ENCODE measurements around the gene CAPZA2. TPM values are rescaled to one million over a fixed set of nuclear protein-coding genes. Genes with fewer than 3 reads are reported as not detected.
A peak's percentile ranks its signal among the peaks of the same experiment; 100 is the strongest.

The CAPZA2 gene
- total RNA-seq, 1 donor from 2014 or later = 371 TPM

DNA sequence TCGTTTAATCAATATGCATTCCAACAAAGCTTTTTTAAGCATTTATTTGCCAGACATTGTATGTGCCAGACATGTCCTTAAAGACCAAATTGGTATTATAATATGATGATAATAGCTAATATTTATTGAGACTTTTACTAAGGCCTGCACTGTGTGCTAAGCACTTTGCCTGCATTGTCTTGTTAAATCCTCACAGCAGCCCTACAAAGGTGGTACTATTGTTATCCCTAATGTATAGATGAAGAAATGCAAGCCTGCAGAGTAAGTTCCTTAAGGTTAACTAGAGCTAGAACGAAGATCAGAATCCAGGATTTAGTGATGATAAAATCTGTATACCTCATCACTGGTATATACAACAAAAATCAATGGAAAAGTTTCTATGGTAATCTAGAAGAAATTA lies 5.3 kb upstream of the CAPZA2 start:
- DNase-seq = no peak
- ATAC-seq = no peak
- intact Hi-C loops (cut with micrococcal nuclease) = no loop called here

DNA sequence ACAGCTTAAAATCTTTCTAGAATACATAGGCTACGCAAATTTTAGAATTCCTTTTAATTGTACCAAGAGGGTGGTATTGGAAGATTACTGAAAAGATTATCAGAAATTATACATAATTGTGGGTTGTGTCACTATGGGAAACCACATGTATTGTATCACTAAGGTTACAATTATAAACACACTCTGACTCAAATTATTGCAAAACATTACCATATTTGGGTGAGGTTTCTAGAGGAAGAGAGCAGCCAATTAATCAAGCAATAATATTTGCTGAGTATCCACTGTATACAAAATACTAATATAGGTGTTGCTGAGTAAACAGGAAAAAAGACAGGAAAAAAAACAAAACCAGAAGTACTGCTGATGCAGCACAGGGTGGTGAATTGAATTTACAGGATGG lies 3.1 kb upstream of the CAPZA2 start:
- ATAC-seq = no peak
- DNase-seq = no peak
- intact Hi-C loops (cut with micrococcal nuclease) = no loop called here

DNA sequence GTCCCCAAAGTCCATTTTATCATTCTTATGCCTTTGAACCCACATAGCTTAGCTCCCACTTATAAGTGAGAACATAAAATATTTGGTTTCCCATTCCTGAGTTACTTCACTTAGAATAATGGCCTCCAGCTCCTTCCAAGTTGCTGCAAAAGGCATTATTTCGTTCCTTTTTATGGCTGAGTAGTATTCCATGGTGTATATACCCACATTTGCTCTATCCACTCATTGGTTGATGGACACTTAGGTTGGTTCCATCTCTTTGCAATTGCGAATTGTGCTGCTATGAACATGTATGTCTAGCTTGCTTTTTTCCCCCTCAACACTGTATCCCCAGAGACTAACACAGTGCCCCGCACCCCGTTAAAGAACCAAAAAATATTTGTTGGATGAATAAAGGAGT lies 670 bp upstream of the CAPZA2 start:
- intact Hi-C loops (cut with micrococcal nuclease) = no loop called here
- DNase-seq (no peak), ATAC-seq (no peak)

DNA sequence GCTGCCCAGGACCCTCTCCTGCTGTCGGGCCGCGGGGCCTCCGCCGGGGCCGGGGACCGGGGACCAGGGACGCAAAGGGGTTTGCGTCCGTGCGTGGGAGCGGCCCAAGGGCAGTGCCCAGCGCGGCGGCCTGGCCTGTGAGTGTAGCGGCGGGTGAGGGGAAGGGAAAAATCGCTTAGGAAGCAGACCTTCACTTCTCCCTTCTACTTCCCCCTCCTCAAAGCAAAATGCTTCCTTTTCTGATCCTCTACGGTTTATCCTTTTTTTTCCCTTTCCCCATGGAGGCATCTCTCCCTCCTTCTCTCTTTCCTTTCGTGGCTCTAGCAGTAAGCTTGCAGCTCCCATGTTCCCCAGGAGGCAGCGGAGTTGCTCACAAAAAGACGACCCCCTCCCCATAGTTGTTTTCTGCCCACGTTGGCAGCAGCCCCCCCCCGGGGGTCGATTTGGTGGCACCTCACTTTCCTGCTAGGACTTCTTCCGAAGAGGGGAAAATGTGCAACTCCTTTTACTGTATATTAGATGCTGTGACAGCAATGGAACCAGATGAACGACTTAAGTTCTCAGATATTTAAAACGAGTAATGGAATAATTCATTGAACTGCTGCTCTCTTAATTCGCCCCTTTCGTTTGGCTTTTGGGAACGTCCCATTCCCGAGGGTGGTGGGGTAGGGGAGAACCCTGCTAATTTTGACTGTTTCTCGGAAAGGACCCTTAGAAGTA lies 724 bp downstream of the CAPZA2 start:
- DNase-seq = no peak
- intact Hi-C loops (cut with micrococcal nuclease) = no loop called here
- peak; percentile 5 for ATAC-seq

DNA sequence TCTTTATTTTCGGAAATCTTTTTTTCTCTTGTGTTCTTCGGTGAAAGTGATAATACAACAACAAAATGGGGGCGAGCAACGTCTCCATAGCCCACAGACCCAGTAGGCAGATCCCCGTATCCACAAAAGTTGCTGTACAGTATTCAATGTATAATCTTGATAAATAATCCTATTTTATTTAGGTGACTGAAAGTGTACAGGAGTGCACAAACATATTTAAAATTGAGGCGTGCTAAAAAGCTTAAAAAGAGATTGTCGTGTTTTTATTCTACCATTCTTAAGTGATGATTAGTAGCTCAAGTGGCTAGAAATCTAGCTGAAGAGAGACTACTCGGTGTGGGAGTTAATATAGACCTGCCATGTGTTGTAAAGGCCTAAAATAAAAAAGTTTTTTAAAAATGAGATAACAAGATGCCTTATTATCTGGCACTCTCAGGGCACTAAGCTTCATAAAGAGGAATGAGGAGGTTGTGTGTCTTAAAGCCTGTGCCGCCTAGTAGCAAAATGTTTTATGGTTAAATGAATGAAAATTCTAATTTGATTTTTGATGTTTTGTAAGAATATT lies 1.6 kb downstream of the CAPZA2 start:
- ATAC-seq (no peak), DNase-seq (no peak)
- intact Hi-C loops (cut with micrococcal nuclease) = no loop called here

DNA sequence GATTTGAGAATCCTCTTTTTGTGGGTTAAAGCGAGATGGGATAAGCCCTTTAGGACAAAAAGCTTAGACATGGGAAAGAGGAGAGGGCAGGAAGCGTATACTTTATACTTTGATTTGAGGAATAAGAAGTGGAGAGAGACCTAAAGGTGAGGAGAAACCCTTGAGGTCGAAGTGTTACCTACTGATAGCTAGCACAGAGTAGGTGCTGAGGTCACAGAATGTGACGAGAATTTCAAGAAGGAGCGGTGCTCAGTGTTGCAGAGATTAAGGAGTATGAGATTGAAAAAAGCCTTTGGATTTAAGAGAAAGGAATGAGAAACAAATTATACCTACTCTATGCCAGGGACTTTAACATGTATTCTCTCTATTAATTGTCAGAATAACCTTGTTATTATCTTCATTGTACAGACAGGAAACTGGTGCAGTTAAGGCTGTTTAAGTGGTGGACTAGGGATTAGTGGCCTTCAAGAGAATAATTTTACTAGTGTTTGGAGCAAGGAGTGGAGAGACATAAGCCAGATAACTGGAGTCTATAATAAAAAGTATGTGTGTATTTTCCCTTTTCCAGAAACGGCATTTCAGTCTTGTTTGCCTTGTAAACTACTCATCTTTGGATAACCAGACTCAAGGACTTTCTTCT lies 8.8 kb downstream of the CAPZA2 start:
- intact Hi-C loops (cut with micrococcal nuclease) = no loop called here
- ATAC-seq = peak; percentile 14
- no peak for DNase-seq

DNA sequence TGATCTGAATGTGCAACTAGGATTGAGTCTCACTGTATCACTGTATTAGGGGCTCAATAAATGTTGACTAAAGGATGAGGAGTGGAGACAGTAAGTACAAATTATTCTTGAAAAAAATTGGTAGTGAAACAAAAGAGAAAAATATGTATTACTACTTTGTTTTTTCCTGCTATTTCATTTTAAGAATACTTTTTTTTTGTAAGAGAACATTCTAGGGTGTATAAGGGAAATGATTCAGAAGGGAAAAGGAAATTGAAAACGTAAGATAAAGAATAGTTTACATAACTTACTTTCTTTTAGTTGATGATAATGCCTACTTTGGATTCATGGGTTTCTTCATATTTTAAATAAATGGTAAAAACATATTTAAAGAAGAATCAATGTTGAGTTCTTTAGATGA lies 9.6 kb downstream of the CAPZA2 start:
- no peak for ATAC-seq
- intact Hi-C loops (cut with micrococcal nuclease) = no loop called here
- no peak for DNase-seq

DNA sequence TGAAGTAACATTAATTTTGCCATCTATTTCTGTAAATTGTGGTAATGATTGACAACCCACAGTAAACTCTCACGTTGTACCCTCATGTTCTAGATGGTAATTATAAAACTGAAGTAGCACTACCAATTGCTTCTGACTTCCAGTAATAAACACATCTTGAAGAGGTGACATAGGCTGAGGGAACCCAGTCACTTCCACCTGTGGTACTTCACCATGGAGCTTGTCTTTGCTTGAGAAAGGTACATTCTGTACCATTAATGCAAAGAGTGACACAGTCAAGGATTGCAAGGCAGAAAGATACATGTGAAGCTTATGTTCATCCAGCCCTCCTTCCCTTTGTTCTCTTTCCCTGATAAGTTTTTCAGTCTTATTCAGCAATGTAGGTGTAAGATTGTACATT lies 11.2 kb downstream of the CAPZA2 start:
- ATAC-seq = no peak
- intact Hi-C loops (cut with micrococcal nuclease) = no loop called here
- DNase-seq = no peak

DNA sequence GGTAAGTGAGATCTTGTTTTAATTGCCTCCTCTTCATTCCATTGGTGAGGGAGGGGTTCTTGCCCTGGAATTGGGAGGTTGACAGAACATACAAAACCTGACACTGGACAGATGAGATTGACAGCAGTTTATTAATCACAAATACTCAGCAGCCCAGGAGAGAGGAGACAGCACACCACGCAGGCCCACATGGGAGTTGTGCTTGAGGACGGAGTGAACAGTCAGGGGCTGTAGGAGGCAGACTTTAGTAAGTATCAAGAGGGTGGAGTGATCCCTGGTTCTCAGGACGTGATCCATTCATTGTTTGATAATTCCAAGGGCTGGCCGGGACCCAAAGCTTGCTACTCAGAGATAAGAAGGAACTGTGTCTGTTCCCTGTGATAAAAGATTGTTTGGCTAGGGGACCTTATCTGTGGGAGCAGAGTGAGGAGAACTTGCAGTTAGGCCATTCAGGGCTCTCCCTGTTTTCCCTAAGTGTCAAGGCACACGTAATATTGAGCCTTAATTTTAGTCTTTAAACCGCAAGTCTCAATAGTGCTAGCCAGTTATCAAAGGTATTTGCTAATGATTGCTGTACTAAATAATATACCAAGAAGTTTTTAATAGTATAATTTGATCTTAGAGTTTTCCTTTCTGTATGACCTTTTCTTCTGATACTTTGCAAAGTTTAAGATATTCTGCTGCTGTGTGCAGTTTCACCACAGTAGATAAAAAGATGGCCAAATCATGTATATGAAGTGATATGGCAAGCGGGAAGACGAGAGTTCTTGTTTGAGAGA lies 14.5 kb downstream of the CAPZA2 start:
- ATAC-seq = peak; percentile 85
- intact Hi-C loops (cut with micrococcal nuclease) = no loop called here
- peak; percentile 58 for DNase-seq

DNA sequence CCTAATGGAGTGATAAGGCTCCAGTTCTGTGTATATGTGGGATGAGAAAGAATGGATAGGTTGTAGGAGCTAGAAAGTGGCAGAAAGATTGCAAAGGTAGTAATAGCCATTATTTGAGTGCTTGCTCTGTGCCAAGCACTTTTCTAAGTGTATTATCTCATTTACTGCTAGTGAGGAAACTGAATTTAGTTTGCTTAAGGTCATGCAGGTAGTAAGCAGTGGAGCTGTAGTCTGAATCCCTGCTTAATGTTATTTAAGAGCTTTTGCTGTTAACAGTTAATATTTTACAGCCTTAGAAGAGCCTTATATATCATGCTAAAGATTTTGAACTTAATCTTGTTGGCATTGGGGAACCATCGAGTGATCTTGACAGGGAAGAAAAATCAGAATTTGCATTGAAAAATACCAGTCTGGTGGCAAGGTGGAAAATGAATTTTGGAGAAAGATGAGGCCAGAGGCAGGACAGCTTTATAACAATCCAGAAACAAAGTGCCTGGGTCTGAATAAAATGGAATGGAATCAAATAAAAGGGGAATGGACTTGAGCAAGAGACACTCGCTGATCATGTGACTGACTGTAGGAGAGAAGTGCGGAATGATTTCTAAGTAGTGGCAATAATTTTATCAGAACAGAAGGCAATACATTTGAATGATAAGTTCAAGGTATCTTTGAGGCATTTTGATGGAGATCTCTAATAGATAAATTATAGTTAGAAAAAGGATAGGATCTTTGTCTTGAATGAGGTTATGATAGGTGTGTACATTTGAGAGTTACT lies 15.2 kb downstream of the CAPZA2 start:
- intact Hi-C loops (cut with micrococcal nuclease) = no loop called here
- ATAC-seq = no peak
- no peak for DNase-seq

DNA sequence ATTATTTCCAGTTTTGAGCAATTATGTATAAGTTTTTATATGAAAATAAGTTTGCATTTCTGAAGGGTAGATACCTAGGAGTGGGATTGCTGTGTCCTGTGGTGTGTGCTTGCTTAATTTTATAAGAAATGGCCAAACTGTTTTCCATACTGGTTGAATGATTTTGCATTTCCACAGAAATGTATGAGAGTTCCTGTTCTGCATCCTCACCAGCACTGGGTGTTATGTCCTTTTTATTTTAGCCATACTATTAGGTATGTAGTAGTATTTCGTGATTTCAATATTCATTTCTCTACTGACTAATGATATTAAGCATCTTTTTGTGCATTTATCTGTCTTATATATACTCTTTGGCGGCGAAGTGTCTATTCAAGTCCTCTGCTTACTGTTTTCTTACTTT lies 22.3 kb downstream of the CAPZA2 start:
- ATAC-seq (no peak), DNase-seq (no peak)
- intact Hi-C loops (cut with micrococcal nuclease) = no loop called here

DNA sequence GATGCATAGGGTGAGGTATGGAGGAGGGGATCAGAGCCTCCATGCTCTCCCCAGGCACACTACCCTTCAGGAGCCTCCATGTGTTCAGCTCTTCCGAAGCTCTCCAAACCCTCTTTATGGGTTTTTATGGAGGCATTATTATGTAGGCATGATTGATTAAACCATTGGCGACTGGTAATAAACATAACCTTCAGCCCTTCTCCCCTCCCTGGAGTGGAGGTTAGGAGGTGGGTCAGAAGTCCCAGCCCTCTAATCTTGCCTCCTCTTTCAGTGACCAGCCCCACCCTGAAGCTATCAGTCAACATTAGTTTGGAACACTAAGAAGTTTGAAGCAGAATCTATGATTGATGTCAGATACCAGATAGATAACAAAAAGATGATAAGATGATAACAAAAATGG lies 23.3 kb downstream of the CAPZA2 start:
- ATAC-seq = peak; percentile 27
- intact Hi-C loops (cut with micrococcal nuclease) = no loop called here
- no peak for DNase-seq

DNA sequence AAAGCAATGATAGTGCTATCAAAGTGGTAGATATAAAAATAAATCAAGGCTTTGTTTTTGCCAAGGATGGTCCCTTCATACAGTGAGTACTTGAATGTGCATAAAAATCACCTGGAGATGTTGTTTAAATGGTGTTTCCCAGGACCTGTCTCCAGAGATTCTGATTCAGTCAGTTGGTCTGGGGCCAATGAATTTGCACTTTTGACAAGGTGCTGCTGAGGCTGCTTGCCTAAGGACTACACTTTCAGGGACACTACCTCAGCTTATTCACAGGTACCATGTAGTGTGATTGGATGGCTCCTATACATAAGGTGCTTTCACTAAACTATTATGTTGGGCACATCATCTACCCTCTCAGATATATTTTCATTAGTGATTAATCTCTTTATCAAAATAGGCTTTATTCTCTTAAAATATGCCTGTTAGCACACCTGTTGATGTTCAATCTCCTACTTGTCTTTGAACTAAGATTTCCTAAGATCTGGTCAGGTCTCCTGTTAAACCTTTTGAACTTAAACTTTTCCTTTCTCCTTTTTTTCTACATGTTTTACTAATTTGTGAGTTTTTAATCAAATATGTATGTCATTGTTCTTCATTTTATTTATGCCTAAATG lies 24.3 kb downstream of the CAPZA2 start:
- intact Hi-C loops (cut with micrococcal nuclease) = no loop called here
- no peak for DNase-seq
- ATAC-seq = peak; percentile 61

DNA sequence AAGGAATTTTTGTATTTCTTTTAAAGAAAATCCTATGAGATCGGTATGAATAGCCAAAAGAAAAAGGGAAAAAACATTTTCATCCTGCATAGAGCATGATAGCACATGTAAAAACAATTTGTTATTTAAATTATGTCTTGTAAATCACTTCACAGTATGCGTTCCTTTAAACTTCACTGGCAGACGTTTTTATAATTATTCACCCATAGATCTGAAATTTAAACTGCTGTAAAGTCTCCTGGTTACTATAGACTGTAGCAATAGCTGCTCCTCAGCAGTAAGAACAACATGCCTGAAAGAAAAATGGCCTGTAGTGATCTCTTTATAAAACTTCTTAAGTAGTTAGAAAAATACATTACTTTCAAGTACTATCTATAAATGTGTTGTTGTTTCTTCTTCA lies 26.5 kb downstream of the CAPZA2 start:
- no peak for DNase-seq
- no peak for ATAC-seq
- intact Hi-C loops (cut with micrococcal nuclease) = no loop called here

DNA sequence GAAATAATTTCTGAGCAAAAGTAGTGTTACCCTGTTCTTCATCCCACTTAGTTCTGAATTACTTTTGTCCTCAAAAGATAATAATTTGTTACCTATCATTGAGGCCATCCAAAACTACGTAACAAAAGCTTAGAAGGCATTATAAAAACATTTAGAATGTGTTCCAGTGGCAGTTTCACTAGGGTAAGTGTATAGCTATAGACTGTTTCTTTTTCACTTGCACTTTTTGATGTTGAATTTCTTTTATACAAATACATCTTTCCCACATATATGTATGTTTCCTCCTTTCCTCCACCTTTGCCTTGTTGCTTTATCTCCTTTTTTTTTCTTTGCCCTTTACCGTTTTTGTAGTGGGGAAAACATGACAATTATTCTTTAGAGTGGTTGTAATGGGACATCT lies 33.5 kb downstream of the CAPZA2 start:
- DNase-seq (no peak), ATAC-seq (no peak)
- intact Hi-C loops (cut with micrococcal nuclease) = no loop called here

DNA sequence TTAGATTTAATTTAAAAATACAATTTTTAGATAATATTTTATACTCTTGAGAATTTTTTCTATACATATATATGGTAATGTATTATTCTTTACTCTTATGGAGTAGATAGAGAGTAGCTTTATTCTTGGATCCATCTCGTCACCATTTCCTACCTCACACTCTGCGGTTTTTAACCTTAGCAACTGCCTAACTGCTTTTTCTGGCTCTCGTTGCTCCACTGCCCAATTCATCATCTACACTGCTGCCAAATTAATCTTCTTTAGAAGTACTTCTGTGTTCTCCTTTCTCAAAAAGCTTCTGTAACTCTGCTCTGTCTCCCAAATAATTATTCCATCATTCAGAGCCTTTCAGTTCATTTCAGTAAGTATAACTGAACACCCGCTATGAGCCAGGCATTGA lies 35.3 kb downstream of the CAPZA2 start:
- intact Hi-C loops (cut with micrococcal nuclease) = no loop called here
- peak; percentile 71 for ATAC-seq

DNA sequence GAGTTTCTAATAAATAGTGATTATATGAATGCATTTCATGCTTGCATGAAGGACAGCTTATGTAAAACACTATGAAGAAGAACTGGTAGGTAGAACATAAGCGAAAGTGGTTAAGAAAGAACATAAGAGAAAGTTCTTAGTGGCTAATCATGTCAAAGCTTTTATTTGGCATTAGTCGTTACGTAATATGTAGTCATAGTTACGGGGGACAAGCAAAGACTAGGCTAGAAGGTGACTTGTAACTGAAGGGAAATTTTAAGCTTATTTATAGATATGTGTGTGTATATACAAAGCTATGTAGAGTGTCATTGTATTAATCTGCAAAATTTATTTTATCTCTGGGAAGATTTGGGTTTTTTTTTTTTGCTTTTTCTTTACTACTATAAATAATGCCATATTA lies 36.9 kb downstream of the CAPZA2 start:
- DNase-seq = no peak
- intact Hi-C loops (cut with micrococcal nuclease) = no loop called here
- ATAC-seq = peak; percentile 68

More for the DNA sequence above, 35.3 kb downstream of the CAPZA2 start:
- DNase-seq = no peak

DNA sequence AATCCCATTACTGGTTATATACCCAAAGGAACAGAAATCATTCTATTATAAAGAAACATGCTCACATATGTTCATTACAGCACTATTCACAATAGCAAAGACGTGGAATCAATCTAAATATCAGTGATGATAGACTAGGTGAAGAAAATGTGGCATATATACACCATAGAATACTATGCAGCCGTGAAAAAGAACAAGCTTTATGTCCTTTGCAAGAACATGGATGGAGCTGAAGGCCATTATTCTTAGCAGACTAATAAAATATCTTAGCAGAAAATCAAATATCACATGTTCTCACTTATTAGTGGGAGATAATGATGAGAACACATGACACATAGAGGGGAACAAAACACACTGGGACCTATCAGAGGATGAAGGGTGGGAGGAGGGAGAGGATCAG lies 38.8 kb downstream of the CAPZA2 start:
- intact Hi-C loops (cut with micrococcal nuclease) = no loop called here
- ATAC-seq (no peak), DNase-seq (no peak)

DNA sequence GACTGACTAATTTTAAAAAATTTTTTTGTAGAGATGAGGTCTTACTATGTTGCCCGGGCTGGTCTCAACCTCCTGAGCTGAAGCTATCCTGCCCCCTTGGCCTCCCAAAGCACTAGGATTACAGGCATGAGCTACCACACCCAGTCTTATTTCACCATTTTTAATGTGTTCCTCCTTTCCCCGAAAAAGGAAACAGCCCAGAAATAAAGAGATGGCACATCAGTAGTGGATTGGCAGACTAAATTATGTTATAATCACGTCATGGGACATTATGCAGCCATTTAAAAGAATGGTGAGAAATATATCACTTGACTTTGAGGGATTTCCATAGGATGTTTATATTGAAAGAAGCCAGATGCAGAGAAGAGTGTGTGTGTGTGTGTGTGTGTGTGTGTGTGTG lies 40.5 kb downstream of the CAPZA2 start:
- ATAC-seq (no peak), DNase-seq (no peak)
- intact Hi-C loops (cut with micrococcal nuclease) = no loop called here

Data from left ventricle myocardium superior (tissue), 1 donor.